ENCODE results near the gene SMCO2. TPM values are rescaled to one million over a fixed set of nuclear protein-coding genes. Genes with fewer than 3 reads are reported as not detected.
A peak's percentile ranks its signal among the peaks of the same experiment; 100 is the strongest.

SMCO2 gene
- total and polyA plus RNA-seq, 4 donors: 0.16 to 0.33 (median 0.31) TPM; not detected in 1

DNA sequence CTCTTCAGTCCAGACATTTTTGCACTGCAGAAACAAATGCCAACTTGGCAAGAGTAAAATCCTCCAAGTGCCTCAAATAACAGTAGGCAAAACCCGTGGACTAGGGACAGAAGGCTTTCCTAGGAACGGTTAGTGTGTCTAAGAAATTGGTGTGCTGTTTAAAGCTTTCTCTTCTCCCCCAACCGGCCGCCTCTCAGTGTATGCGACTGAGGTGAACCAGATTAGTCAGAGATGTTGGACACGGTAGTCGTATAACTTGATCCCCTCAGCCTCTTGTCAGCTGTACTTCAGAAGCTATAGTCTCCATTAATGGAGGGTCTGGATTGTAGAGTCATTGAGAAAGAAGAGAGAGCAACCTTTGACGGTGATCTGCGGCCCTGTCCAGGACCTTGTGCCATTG, 99.1 kb downstream of the SMCO2 start:
- Histone ChIP-seq H3K27ac (ENCODE audit: low read depth in 1 of 2, low read length in 1 of 2) (no peak overlapping the region), H3K36me3 (ENCODE audit: control insufficient read depth in 4 of 4, insufficient read depth in 4 of 4, low read length in 4 of 4) (no peaks in the 10 kb centered on the region), H3K4me3 (no peak overlapping the region), H3K9ac (ENCODE audit: insufficient read depth in 1 of 2, low read length in 2 of 2) (no peak overlapping the region), H3K4me1 (ENCODE audit: control insufficient read depth in 5 of 5, insufficient read depth in 5 of 5, low read length in 5 of 5) (peaks cover 10 to 59% (median 33%) of the 10 kb centered on the region in 5 donors), H3K9me3 (ENCODE audit: control insufficient read depth in 4 of 4, insufficient read depth in 3 of 4, low read length in 3 of 4) (no peaks in the 10 kb centered on the region), H3K27me3 (ENCODE audit: control insufficient read depth in 3 of 3, insufficient read depth in 3 of 3, low read length in 2 of 3) (no peaks in the 10 kb centered on the region)
- DNase-seq (no peak), ATAC-seq (ENCODE audit: insufficient read depth, low FRiP score) (no peak)
- whole genome bisulfite sequencing, 2 donors: 82 to 88% methylated on average over 9 of the region's 9 CpGs
- TF ChIP-seq, protein P1, sequence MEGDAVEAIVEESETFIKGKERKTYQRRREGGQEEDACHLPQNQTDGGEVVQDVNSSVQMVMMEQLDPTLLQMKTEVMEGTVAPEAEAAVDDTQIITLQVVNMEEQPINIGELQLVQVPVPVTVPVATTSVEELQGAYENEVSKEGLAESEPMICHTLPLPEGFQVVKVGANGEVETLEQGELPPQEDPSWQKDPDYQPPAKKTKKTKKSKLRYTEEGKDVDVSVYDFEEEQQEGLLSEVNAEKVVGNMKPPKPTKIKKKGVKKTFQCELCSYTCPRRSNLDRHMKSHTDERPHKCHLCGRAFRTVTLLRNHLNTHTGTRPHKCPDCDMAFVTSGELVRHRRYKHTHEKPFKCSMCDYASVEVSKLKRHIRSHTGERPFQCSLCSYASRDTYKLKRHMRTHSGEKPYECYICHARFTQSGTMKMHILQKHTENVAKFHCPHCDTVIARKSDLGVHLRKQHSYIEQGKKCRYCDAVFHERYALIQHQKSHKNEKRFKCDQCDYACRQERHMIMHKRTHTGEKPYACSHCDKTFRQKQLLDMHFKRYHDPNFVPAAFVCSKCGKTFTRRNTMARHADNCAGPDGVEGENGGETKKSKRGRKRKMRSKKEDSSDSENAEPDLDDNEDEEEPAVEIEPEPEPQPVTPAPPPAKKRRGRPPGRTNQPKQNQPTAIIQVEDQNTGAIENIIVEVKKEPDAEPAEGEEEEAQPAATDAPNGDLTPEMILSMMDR (IDR thresholded peaks at IDR 0.05; ENCODE audit: control extremely low read depth, extremely low read depth): no peak

DNA sequence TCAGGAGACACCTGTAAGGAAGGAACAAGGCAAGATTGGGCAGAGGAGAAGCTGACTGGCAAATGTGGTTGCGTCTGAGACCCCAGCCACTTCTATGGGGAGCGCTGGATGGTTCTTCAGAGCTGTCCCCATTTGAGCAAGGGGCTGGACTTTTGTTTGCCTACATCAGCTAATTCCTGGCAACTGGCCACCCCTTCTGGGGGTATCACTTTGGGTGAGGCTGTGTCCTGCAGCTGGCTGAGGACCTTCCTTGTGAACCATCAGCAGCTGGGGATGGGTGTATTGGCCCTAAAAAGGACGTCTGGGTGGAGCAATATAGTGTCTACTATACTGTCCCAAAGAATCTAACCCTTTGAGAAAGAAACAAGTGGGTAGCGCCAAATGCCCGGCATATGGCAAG, 101.1 kb downstream of the SMCO2 start:
- H3K4me1 ChIP-seq (ENCODE audit: control insufficient read depth in 5 of 5, insufficient read depth in 5 of 5, low read length in 5 of 5): peaks cover 18 to 67% (median 43%) of the 10 kb centered on the region in 5 donors
- H3K4me3 ChIP-seq: no peak overlapping the region
- H3K36me3 ChIP-seq (ENCODE audit: control insufficient read depth in 4 of 4, insufficient read depth in 4 of 4, low read length in 4 of 4): no peaks in the 10 kb centered on the region
- TF ChIP-seq, protein P1 (IDR thresholded peaks at IDR 0.05; ENCODE audit: control extremely low read depth, extremely low read depth): no peak
- ATAC-seq (ENCODE audit: insufficient read depth, low FRiP score): no peak
- H3K9ac ChIP-seq (ENCODE audit: insufficient read depth in 1 of 2, low read length in 2 of 2): no peak overlapping the region
- no peak for DNase-seq
- peak overlapping the region in 1 of 2 donors; percentile 3 for H3K27ac ChIP-seq (ENCODE audit: low read depth in 1 of 2, low read length in 1 of 2)
- 93 to 94% methylated on average over 5 of the region's 5 CpGs for WGBS, 2 donors
- H3K9me3 ChIP-seq (ENCODE audit: control insufficient read depth in 4 of 4, insufficient read depth in 3 of 4, low read length in 3 of 4): no peaks in the 10 kb centered on the region
- no peaks in the 10 kb centered on the region for H3K27me3 ChIP-seq (ENCODE audit: control insufficient read depth in 3 of 3, insufficient read depth in 3 of 3, low read length in 2 of 3)

DNA sequence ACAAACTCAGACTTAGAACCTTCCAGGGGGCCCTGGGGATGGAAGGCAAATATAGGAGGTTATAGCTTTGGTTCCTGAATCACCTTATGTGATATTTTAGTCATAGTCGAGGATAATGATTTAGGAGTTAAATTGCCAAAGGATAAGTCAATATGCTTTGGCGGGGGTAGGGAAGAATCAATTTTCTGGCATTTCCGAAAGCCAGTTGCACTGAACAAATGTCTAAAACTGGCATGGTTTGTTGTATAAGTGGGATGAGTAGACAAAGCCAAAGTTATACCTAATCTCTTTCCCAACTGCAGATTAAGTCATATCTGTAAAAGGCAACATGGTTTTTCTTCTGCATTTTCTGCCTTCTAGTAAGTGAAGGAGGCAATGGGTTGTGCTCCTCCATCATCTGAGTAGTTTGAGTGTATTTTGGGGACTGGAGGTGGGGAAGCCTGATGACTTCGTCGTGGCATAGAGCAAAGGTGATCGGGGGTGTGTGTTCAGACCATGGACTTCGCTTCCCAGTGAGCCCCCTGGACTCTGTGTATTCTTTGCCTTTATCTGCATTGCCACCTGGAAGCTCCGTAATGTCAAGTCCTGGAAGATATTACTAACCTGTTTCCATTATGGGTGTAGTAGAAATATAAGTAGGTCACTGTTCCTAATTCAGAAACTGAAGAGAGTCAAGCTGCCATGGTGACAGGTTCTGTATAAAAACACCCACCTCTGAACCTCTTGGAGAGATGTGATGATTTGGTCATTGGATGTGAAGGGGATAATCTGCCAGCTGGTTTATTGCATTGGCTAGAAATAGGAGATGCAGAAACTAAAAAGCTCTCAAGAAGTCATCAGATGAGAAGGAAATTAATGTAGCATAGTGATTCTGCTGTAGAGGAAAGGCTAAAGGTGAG, 102.0 kb downstream of the SMCO2 start:
- no peak for DNase-seq
- Histone ChIP-seq H3K27me3 (ENCODE audit: control insufficient read depth in 3 of 3, insufficient read depth in 3 of 3, low read length in 2 of 3) (no peaks in the 10 kb centered on the region), H3K9me3 (ENCODE audit: control insufficient read depth in 4 of 4, insufficient read depth in 3 of 4, low read length in 3 of 4) (no peaks in the 10 kb centered on the region), H3K9ac (ENCODE audit: insufficient read depth in 1 of 2, low read length in 2 of 2) (no peak overlapping the region), H3K4me3 (no peak overlapping the region), H3K27ac (ENCODE audit: low read depth in 1 of 2, low read length in 1 of 2) (peak overlapping the region; percentile 56 to 93), H3K4me1 (ENCODE audit: control insufficient read depth in 5 of 5, insufficient read depth in 5 of 5, low read length in 5 of 5) (peaks cover 23 to 69% (median 50%) of the 10 kb centered on the region in 5 donors), H3K36me3 (ENCODE audit: control insufficient read depth in 4 of 4, insufficient read depth in 4 of 4, low read length in 4 of 4) (no peaks in the 10 kb centered on the region)
- TF ChIP-seq, protein P1 (IDR thresholded peaks at IDR 0.05; ENCODE audit: control extremely low read depth, extremely low read depth): no peak
- no peak for ATAC-seq (ENCODE audit: insufficient read depth, low FRiP score)
- WGBS, 2 donors: 94 to 95% methylated on average over 8 of the region's 8 CpGs

Measured in lung (tissue), 12 donors.